Activated CD4-positive, alpha-beta T cell treated with anti-CD3 and anti-CD28 coated beads for 36 hours (primary cell): ENCODE results near the gene MTCL1. TPM values are rescaled to one million over a fixed set of nuclear protein-coding genes. Genes with fewer than 3 reads are reported as not detected.

ENCODE experiments used
- ATAC-seq: fragments of 200-7000 bp; cut with Tn5 transposase; one replicate; pipeline ENCODE4 v1.10.0; 2021; ENCODE audit warnings: mild to moderate bottlenecking, moderate library complexity
- CTCF ChIA-PET: fragments of 350-600 bp; sonication (Branson Sonifier 250); formaldehyde crosslinking; loops from one replicate; lab custom pipeline; 2021; ENCODE audit warnings: antibody characterized with exemption; lab: Charles Lee
- POLR2A ChIA-PET: fragments of 350-600 bp; sonication (Branson Sonifier 250); formaldehyde crosslinking; loops from one replicate; lab custom pipeline; 2021; ENCODE audit warnings: antibody characterized with exemption, inconsistent platforms; lab: Charles Lee
- DNase-seq: peaks from one replicate; pipeline ENCODE4 v3.0.0-alpha.2; 2020
- H3K27ac Mint-ChIP-seq: one replicate; pipeline ENCODE4 v1.8.0; 2021; ENCODE audit warnings: mixed read lengths
- H3K27me3 Mint-ChIP-seq: one replicate; pipeline ENCODE4 v1.8.0; 2021; ENCODE audit warnings: mixed read lengths
- H3K36me3 Mint-ChIP-seq: one replicate; pipeline ENCODE4 v1.8.0; 2021; ENCODE audit warnings: low read depth, mixed read lengths
- H3K4me1 Mint-ChIP-seq: one replicate; pipeline ENCODE4 v1.8.0; 2021; ENCODE audit warnings: mixed read lengths
- H3K4me3 Mint-ChIP-seq: one replicate; pipeline ENCODE4 v1.8.0; 2021; ENCODE audit warnings: mild to moderate bottlenecking, moderate library complexity, mixed read lengths
- H3K9me3 Mint-ChIP-seq: one replicate; pipeline ENCODE4 v1.8.0; 2021; ENCODE audit warnings: low read depth, mixed read lengths
- intact Hi-C, 2 experiments: fragments of 100-400 bp; cut with DNase I in 1 of 2; cut with micrococcal nuclease in 1 of 2; formaldehyde crosslinking; loops; one replicate each; pipeline versions ENCODE4 v1.14.2 to v1.15.1; 2022 to 2024; cut with DNase I, micrococcal nuclease
- total RNA-seq, 2 experiments: library from RNA; stranded (reverse); gene quantifications; one replicate each; pipeline ENCODE4 v1.2.3, GENCODE V29; 2021

Gene MTCL1
- total RNA-seq, 2 experiments from 2014 or later = 0.14 to 0.35 TPM

DNA sequence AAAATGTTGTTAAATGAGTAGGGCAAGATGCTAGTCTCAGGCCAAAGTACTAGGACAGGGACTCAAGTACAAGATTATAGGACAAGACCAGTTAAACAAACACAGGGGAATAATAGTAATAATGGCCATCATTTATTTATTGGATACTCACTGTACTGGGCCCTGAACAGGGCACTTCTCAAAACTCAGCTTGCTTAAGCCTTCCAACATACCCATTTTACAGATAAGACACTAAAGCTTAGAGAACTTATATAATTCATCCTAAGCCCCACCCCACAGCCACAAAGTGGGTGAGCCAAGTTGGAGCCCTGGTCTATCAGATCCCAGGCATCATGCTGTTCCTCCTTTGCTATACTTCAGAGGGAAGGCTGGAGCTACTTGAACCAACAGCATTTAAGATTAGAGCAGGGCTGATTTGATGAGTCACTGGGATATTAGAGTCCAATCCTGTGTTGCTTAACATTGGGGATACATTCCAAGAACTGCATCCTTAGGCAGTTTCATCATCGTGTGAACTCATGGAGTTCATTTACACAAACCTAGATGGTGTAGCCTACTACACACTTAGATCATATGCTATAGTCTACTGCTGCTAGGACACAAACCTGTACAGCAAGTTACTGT, 153.6 kb downstream of the MTCL1 start:
- DNase-seq (no peak), ATAC-seq (no peak)
- peaks cover 4% of the 10 kb centered on the region for H3K27me3 Mint-ChIP-seq
- H3K4me1 Mint-ChIP-seq = no peaks in the 10 kb centered on the region
- no peaks in the 10 kb centered on the region for H3K36me3 Mint-ChIP-seq
- CTCF ChIA-PET = no interaction called here
- H3K4me3 Mint-ChIP-seq = no peak overlapping the region
- intact Hi-C loops = no loop called here
- no peak overlapping the region for H3K27ac Mint-ChIP-seq
- POLR2A ChIA-PET = no interaction called here
- no peaks in the 10 kb centered on the region for H3K9me3 Mint-ChIP-seq

DNA sequence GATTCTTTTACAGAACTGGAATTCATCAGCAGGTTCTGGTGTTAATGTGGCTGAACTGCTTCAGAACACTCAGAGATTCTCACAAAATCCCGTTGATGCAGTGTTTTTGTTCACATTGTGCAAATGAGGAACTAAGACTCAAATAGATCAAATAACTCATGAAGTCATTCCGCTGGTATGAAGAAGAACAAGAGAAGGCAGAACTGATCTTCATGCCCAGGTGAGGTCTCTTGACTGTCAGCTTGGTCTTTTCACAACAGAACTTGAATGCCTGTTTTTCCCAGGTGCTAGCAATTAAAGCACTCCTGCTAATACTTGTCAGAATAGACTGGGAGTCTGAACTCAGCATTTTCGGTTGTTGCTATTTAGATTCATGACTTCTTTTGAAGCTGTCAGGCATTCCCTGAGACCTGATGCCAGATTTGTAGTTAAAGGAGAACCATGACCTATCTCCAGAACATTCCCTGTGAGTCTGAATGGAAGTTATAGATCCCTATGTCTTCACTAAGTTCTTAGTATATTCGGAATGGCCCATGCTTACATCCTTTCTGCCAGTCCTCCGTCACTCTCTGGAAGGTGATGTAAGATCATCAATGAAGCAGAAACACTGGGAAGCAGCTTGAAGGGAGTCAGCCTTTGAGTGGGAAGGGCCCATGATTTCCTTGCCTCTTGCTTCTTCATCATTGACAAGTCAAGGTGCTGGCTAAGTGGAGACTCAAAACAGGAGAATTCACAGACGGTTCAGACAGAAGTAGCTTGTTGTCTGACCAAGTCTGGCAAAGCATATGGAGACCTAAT, 155.7 kb downstream of the MTCL1 start:
- H3K9me3 Mint-ChIP-seq = no peaks in the 10 kb centered on the region
- H3K36me3 Mint-ChIP-seq = no peaks in the 10 kb centered on the region
- no peak overlapping the region for H3K4me3 Mint-ChIP-seq
- no peak overlapping the region for H3K27ac Mint-ChIP-seq
- H3K27me3 Mint-ChIP-seq = no peaks in the 10 kb centered on the region
- POLR2A ChIA-PET = no interaction called here
- intact Hi-C loops = no loop called here
- H3K4me1 Mint-ChIP-seq = no peaks in the 10 kb centered on the region
- ATAC-seq (no peak), DNase-seq (no peak)
- CTCF ChIA-PET = no interaction called here

DNA sequence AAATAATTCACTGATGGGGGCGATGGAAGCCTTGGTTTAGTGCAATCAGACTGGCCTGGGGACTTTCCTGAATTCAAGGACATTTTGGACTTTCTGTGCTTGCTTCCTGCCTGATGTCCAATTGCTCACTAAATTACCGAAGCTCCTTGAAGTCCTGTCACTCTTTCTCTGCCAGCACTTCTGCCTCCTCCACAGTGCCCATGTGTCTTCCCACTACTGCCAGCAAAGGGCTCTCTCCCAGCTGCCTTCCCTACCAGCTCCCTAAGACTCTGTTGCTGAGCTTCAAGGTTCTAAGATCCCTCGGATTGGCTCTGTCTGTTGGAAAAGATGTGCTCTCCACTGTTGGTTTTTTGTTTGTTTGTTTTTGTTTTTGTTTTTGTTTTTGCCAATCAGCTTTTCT, 158.1 kb downstream of the MTCL1 start:
- Mint-ChIP-seq H3K9me3 (no peaks in the 10 kb centered on the region), H3K4me1 (no peaks in the 10 kb centered on the region)
- no peak for ATAC-seq

DNA sequence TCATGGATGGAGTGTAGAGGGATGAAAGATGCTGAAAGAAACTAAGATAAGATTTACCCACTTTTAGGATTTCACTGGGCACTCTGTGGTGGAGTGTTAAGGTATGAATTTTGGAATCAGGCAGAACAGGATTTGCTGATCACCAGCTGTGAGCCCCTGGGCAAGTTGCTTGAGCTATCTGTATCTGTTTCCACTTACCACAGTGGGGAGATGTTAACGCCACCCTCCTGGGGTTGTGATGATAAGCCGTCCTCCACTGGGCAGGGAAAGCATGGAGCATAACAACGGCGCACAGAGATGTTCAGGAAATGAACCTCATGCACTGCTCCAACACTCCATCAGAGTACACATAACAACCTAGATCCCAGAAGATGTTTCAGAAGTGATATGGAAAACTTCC, 160.6 kb downstream of the MTCL1 start:
- DNase-seq (no peak), ATAC-seq (no peak)
- Mint-ChIP-seq H3K9me3 (no peaks in the 10 kb centered on the region), H3K4me1 (no peaks in the 10 kb centered on the region), H3K27me3 (no peaks in the 10 kb centered on the region), H3K36me3 (no peaks in the 10 kb centered on the region), H3K27ac (no peak overlapping the region), H3K4me3 (no peak overlapping the region)
- POLR2A ChIA-PET = no interaction called here
- intact Hi-C loops = no loop called here
- CTCF ChIA-PET = no interaction called here

More for the DNA sequence above, 158.1 kb downstream of the MTCL1 start:
- ChIA-PET POLR2A (no interaction called here), CTCF (interaction anchor here (0.8 kb wide), 1 partner anchor 46 kb away, joined by 3 read pairs; no protein-coding TSS in a partner anchor)
- H3K27me3 Mint-ChIP-seq = no peaks in the 10 kb centered on the region
- intact Hi-C loops = no loop called here
- H3K36me3 Mint-ChIP-seq = no peaks in the 10 kb centered on the region
- no peak for DNase-seq
- no peak overlapping the region for H3K4me3 Mint-ChIP-seq
- H3K27ac Mint-ChIP-seq = no peak overlapping the region

DNA sequence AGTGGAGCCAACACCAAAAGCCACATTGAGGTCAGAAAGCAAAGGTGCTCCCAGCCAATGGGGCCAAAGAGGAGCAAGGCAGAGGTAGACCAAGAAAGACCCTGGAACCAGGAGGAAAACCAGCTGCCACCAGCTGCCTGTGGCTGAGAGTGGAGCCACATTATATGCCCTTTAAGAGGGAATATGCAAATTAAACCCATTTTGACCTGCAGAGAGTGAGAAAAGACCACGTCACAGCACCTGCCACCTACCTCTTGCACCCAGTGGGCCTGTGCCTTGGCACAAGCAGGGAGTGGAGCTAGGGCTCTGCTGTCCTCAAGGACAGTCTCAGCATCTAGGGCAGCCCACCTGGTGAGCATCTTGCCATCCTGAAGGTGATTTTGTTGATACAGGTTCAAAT, 161.3 kb downstream of the MTCL1 start:
- Mint-ChIP-seq H3K4me3 (no peak overlapping the region), H3K9me3 (no peaks in the 10 kb centered on the region), H3K27ac (no peak overlapping the region), H3K4me1 (no peaks in the 10 kb centered on the region), H3K36me3 (no peaks in the 10 kb centered on the region), H3K27me3 (no peaks in the 10 kb centered on the region)
- DNase-seq (no peak), ATAC-seq (no peak)
- ChIA-PET CTCF (no interaction called here), POLR2A (no interaction called here)
- intact Hi-C loops = no loop called here

DNA sequence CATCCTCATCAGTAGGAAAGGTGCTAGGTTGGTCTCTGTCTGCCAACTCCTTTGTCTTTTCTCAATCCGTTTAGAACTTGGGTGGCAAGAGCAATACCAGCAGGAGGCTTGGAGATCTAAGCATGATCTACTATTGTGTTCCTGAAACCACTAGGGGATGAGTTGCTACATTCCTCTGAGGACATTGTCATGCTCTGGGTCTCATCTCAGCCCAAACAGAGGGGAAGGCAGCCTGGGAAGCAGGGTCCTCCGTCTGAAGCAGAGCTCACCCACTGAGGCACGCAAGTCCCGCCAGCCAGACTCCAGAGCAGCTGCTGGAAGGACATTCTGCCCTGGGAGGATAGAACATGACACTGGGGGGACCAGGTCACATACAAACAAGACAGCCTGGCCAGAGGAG, 162.9 kb downstream of the MTCL1 start:
- POLR2A ChIA-PET = no interaction called here
- CTCF ChIA-PET = interaction anchor here (0.7 kb wide), 1 partner anchor 171 kb away, joined by 6 read pairs; no protein-coding TSS in a partner anchor
- Mint-ChIP-seq H3K27ac (no peak overlapping the region), H3K4me3 (no peak overlapping the region), H3K9me3 (no peaks in the 10 kb centered on the region), H3K27me3 (no peaks in the 10 kb centered on the region), H3K4me1 (no peaks in the 10 kb centered on the region), H3K36me3 (no peaks in the 10 kb centered on the region)
- intact Hi-C loops = no loop called here
- no peak for ATAC-seq
- no peak for DNase-seq

DNA sequence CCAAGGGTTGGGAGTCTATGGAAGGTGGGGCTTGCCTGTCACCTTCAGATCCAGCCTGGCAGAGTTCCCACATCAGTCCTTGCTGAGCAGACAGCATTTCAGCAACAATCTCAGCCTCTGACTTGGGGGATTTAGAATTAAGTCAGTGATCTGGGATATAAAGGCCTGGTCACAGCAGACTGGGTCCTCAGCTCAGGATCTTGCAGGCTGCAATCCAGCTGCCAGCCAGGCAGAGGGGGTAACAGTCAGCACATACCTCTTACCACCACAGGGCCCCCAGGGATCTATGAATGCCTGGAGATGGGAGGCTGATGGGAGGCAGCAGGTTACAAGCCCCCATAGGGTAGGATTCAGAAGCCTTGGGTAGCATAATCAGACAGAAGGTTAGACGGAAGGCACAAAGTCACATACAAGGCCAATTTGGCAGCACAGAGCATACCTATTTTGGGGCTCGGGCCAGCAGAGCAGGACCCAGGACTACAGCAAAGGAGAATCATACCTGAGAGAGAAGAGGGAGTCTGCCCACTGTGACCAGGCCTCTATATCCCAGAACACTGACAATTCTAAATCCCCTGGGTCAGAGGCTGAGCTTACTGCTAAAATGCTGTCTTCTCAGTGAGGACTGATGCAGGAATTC, 163.5 kb downstream of the MTCL1 start:
- Mint-ChIP-seq H3K4me3 (no peak overlapping the region), H3K27ac (no peak overlapping the region), H3K9me3 (no peaks in the 10 kb centered on the region), H3K4me1 (no peaks in the 10 kb centered on the region), H3K27me3 (no peaks in the 10 kb centered on the region), H3K36me3 (no peaks in the 10 kb centered on the region)
- ATAC-seq (no peak), DNase-seq (no peak)
- intact Hi-C loops = no loop called here
- CTCF ChIA-PET = interaction anchor here (0.6 to 0.7 kb wide), 2 partner anchors 74 to 172 kb away, joined by 4 to 6 read pairs; no protein-coding TSS in a partner anchor
- POLR2A ChIA-PET = no interaction called here

DNA sequence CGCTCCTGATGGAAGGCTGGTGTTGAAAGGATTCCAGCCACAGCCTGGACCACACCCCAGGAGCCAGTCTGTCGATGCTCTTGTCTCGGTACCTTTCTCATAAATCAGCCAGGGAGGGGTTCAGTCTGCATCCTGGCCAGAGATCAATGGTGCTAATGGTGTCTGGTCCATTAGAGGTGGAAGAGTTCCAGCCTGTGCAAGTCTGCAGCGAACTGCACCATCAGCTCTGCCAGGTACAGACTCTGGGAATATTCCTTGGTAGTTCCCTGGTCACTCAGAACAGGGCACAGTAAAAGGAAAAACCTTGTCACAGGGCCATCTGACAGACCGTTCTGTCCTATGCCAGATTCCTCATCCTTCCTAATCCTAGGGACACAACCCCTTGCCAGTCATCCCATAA, 164.3 kb downstream of the MTCL1 start:
- Mint-ChIP-seq H3K4me3 (no peak overlapping the region), H3K27me3 (peaks cover 2% of the 10 kb centered on the region), H3K27ac (no peak overlapping the region), H3K4me1 (no peaks in the 10 kb centered on the region), H3K36me3 (no peaks in the 10 kb centered on the region), H3K9me3 (no peaks in the 10 kb centered on the region)
- ChIA-PET CTCF (interaction anchor here (0.6 kb wide), 1 partner anchor 73 kb away, joined by 4 read pairs; no protein-coding TSS in a partner anchor), POLR2A (no interaction called here)
- no peak for DNase-seq
- intact Hi-C loops = loop anchor here in 1 of 2 experiments (2.0 kb wide), 1 partner anchor 19 kb away; no protein-coding TSS in a partner anchor
- ATAC-seq = no peak

DNA sequence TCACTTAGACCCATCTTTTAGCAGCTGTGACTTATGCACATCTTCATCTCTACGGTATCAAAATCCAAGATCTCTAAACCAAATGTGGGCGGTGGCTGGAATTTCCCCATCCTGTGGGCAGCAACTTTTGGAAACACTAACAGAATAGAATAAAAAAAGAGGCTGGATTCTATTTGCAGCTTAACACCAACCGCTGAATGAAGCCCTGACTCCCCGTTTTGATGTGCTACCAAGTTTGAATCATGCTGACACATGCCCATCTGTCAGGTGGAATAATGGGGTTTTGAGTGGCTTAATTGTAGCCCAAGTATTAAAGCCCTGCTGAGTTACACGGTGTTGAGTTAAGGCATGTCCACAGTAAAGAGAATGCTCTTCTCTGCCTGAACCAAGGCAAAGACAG, 165.2 kb downstream of the MTCL1 start:
- no peaks in the 10 kb centered on the region for H3K4me1 Mint-ChIP-seq
- H3K4me3 Mint-ChIP-seq = no peak overlapping the region
- ChIA-PET POLR2A (no interaction called here), CTCF (no interaction called here)
- DNase-seq = no peak
- intact Hi-C loops = loop anchor here in 1 of 2 experiments (2.0 kb wide), 1 partner anchor 20 kb away; no protein-coding TSS in a partner anchor
- H3K27ac Mint-ChIP-seq = no peak overlapping the region
- no peaks in the 10 kb centered on the region for H3K9me3 Mint-ChIP-seq
- no peaks in the 10 kb centered on the region for H3K36me3 Mint-ChIP-seq
- no peak for ATAC-seq
- H3K27me3 Mint-ChIP-seq = peaks cover 2% of the 10 kb centered on the region

DNA sequence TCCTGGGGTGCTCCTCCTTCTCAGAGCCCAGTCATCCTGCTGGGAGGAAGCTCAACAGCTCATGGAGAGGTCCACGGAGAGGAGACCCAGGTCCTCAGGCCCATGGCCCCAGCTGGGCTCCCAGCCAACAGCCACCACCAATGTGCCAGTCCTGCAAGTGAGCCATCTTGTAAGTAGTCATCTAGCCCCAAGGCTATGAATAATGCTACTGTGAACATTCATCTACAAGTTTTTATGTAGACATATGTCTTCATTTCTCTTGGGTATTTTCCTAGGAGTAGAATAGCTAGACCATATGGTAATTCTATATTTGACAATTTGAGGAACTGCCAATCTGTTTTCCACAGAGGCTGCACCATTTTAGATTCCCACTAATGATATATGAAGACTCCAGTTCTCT, 166.1 kb downstream of the MTCL1 start:
- ATAC-seq (no peak), DNase-seq (no peak)
- Mint-ChIP-seq H3K4me3 (no peak overlapping the region), H3K27ac (no peak overlapping the region), H3K36me3 (no peaks in the 10 kb centered on the region), H3K4me1 (no peaks in the 10 kb centered on the region), H3K9me3 (no peaks in the 10 kb centered on the region), H3K27me3 (peaks cover 4% of the 10 kb centered on the region)
- intact Hi-C loops = loop anchor here in 1 of 2 experiments (2.0 kb wide), 1 partner anchor 21 kb away; no protein-coding TSS in a partner anchor
- ChIA-PET POLR2A (no interaction called here), CTCF (no interaction called here)

DNA sequence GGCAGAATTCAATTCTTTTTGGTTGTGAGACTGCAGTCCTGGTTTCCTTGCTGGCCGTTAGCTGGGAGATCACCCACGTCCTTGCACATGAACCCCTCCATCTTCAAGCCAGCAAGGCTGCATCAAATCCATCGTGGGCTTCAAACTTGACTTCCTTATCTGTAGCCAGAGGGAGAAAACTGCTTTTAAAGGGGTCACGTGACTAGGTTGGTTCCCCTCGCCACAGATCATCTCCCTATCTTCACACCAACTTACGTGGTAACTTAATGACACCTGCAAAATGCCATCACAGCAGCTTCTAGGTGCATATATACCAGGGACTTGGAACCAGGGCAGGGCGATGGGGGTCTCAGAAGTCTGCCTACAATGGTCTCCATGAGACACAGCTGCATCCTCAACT, 169.5 kb downstream of the MTCL1 start:
- ChIA-PET CTCF (no interaction called here), POLR2A (no interaction called here)
- no peak for DNase-seq
- Mint-ChIP-seq H3K27me3 (peaks cover 9% of the 10 kb centered on the region), H3K4me3 (no peak overlapping the region), H3K9me3 (no peaks in the 10 kb centered on the region), H3K36me3 (no peaks in the 10 kb centered on the region), H3K4me1 (no peaks in the 10 kb centered on the region), H3K27ac (no peak overlapping the region)
- intact Hi-C loops = no loop called here
- ATAC-seq = no peak
